ENCODE data around the gene IFIT1B.
A peak's percentile ranks its signal among the peaks of the same experiment; 100 is the strongest.
"Not testable (repeated sequence)": the region's sequence is repeated elsewhere in the genome, so short reads cannot be mapped to it uniquely, and the experiment has no call there.

Gene IFIT1B

DNA sequence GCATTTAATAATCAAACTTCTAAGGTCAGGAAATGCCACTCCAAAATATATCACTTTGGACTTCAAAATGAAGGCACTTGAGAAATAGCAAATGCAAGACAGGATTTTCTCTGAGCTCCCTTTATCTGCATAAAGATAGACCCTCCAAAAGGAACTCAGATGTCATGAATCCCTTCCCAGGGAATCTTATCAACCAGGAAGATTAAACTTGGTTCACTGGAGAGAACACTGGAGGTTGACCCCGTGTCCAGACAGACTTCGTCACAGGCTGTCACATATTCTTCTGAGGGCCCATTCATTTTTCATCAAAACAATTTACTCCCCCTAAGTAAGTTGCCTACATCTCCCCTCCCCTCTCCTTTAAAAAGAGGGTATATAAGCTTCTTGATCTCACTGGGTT, 28.9 kb upstream of the IFIT1B start:
- no peak for DNase-seq (ENCODE audit: low spot score)

DNA sequence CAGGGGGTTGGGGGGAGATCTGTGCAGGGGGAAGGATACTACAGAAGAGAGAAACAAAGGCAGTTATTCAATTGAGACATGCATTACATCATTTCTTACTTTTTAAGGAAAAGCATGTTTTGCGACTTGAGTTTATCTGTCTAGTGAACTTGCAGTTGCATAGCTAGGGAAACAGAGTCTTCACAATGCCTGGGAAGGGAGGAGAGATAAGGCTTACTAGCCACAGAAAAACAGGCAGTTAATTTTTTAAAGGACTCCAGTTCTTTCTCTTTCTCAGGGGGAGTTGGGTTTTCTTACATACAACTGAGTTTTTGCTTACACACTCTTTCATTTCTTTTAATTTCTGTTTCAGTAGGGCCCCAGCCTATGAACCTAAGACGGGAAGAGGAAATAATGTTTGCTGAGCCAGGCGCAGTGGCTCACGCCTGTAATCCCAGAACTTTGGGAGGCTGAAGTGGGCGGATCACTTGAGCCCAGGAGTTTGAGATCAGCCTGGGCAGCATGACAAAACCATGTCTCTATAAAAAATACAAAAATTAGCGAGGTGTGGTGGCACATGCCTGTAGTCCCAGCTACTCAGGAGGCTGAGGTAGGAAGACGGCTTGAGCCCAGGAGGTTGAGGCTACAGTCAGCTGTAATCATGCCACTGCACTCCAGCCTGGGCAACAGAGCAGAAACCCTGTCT, 27.1 kb upstream of the IFIT1B start:
- not testable (repeated sequence) for DNase-seq (ENCODE audit: low spot score)

DNA sequence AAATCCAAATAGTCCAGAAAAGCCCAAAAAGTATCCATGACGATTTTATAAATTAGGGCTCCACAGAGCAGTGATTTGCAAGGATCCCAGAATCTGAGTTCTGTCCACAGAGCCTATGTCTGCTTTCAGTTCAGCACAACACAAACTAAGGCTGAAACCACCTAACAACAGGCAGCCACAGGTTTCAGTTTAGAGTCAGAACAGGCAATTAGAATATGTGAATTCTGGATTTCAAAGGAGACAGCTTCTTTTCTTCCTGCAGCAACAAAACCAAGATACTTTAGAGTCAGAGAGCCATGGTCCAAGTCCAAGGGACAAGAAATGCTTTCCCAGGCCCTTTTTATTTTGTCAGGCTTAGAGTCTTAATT, 26.5 kb upstream of the IFIT1B start:
- no peak for DNase-seq (ENCODE audit: low spot score)

DNA sequence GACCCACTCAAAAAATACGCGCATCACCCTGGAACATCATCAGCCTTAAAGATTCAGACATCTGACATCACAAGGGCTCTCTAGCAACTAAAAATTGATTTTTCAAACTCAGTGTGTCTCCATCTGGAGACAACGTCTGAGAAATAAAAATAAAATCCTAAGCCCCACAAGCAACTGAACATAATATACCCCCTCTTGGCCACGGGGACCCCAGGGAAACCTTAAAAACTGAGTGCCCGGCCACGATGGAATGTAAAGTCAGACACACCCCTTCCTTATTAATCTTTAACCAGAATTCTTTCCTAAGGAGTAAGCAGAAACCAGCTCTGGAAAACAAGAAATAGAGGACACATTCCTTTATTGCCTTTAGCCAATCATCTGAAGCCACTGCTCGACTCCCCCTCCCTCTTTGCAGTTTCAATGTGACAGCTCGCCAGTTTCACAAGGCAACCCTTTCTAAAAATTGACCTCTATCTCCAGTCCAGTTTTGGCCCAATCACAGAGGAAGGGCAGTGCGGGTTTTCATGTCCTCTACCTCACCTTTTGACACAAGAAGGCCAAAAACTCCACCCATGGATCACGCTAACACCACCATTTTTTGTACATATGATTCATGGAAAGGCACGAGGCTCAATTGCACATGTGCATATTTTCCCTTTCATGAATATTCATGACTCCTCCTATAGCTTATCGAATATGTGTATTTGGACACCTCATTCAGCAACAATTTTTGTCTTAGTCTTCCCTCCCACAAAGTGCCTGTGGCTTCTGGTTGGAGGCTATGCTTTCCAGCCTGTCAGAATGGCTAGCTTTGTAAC, 25.9 kb upstream of the IFIT1B start:
- no peak for DNase-seq (ENCODE audit: low spot score)

DNA sequence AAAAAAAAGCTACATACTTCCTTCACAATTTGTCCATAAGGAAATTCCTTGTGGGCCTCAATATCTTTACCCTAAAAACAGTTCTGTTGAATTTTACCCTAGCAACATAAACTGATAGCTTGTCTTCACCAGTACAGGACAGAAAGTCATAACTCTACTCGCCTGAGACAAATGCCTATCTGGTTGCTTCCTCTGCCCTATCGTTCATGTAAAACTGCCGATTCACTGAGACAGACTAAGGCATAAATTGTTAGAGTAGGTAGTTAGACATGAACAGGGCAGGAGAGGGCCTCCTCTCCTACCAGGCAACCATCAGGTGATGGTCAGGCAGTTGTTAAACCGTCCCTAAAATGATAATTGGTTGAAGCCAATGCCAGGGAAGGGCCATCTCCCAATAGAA, 25.1 kb upstream of the IFIT1B start:
- no peak for DNase-seq (ENCODE audit: low spot score)

DNA sequence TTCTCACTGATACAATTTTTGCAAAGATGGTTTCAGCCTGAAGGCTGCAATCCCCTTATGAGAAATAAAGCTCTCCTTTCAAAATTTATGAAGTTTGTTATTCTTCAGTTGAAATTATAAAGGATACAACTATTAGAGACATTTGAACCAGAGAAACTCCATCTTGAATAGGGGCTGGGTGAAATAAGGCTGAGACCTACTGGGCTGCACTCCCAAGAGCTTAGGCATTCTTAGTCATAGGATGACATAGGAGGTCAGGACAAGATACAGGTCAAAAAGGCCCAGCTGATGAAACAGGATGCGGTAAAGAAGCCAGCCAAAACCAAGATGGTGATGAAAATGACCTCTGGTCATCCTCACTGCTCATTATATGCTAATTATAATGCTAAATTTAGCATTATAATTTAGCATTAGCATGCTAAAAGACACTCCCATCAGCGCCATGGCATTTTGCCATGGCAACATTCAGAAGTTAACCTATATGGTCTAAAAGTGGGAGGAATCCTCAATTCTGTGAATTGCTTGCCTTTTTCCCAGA, 22.4 kb upstream of the IFIT1B start:
- DNase-seq (ENCODE audit: low spot score), result no peak

DNA sequence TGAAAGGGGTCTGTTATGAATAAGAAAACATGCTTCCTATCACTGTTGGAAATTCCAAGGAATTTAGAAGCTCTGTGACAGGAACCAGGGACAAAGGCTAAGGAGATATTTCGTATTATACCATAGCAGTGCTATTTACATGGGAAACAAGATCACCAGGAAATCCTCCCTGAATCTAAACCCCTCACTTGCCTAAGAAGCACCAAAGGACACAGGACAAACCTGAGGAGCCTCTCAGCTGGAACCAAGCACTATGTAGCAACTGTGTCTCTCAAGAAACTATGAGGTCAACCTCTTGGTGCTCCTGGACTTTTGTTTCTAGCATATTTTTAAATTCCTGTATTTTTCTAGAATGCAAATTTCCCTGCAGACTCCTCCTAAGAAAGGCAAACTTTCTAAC, 20.8 kb upstream of the IFIT1B start:
- DNase-seq (ENCODE audit: low spot score), result no peak

DNA sequence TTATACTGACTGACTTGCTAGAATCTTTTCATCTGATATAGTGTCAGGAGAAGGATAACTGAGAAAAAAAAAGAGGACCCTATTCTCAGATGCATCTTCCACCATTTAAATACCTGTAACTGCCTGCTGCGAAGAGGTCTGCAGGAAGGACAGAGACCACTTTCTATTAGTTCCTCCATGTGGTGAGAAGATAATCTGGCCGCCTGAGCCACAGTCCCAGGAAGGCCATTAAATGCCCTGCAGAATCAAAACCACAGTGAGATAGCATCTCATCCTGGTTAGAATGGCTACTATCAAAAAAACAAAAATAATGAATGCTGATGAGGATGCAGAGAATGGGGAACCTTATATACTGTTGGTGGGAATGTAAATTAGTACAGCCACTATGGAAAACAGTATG, 19.9 kb upstream of the IFIT1B start:
- no peak for DNase-seq (ENCODE audit: low spot score)

DNA sequence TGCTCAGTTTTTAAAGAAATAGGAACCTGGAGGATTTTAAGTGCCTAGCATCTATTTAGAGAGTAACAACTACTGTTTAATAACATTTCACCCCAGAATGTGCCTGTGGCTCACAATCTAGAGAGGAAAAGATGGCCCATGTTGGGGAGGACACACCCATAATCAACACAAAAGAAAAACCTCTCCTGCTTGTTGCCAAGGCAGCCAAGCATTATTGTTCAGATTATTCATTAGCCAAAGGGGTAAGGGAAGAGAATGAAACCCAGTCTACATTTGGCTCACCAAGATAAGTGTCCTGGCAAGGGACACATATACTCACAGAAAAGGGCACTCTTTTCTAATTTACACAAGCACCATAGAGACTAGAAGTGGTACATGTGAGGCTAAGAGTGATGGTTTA, 17.7 kb upstream of the IFIT1B start:
- no peak for DNase-seq (ENCODE audit: low spot score)

DNA sequence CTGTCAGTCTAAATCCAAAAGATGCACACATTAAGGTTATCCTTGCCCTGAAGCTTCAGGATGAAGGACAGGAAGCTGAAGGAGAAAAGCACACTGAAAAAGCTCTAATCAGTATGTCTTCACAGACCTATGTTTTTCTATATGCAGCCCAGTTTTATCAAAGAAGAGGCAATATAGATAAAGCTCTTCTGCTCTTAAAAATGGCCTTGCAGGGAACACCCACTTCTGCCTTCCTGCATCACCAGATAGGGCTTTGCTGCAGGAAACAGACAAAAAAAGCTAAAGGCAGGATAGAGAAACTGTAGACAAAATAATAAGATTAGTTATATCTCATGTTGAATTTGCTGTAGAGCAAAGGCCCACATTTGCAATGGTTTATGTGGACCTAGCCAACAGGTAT, 14.9 kb upstream of the IFIT1B start:
- no peak for DNase-seq (ENCODE audit: low spot score)

DNA sequence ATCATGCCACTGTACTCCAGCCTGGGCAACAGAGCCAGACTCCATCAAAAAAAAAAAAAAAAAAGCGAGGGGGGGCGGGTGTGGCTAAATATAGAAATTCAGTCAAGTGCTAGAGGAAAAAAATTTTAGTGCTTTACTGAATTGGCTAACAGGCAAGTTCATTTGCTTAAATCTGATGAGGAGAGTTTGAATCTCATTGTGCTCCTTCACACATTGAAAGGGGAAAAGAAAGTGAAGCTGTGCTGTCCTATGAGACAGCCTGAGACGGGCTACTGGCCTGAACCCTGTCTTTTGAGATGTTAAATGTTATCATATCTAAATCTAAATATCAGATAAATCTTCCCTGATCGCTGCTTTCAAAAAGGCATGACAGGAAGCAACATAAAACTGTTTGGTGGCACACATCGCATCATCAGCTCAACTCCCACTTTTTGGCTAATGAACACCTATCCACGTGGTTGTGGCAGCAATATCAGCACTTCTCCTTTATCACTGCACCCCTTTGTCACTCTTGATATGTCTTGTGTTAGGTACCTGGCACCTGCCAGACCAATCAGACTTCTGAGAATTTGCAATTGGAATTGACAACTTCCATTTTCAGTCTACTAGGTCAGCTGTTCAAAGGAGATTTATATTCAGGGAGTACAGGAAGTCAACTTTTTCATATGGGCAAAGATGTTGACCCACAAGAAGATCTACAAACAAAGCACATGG, 14.0 kb upstream of the IFIT1B start:
- no peak for DNase-seq (ENCODE audit: low spot score)

DNA sequence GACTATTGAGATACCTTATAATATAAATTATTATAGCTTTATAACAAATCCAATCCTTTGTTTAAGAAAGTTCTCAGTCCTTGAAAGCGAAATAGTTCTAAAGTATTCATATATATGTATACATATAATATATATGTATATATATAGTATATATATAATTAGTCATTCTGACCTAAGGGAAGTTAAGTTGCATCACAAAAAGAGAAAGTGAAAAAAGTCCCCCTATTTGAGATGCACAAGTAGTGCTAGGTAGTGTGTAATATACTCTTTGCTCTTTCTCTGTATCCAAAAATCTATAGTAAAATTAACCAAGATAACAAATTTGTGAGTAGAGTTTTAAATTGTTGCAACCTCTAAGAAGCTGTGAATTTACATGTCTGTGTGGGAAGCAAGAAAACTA, 13.3 kb upstream of the IFIT1B start:
- DNase-seq (ENCODE audit: low spot score), result no peak

DNA sequence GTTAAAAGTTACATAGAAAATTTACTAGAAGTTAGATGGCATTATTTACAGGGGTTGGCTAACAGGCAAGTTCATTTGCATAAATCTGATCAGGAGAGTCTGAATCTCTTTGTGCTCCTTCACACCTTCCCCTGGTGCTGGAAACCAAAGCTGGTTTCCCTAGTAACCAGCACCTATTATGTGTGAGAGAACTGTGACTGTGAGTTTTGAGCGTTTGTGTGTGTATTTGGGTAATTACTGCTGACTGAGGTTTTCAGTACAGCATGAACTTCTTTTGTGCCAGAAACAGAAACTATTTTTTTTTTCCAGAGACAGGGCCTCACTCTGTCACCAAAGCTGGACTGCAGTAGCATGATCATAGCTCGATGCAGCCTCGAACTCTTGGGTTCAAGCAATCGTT, 10.3 kb upstream of the IFIT1B start:
- peak; percentile 68 for DNase-seq (ENCODE audit: low spot score)

DNA sequence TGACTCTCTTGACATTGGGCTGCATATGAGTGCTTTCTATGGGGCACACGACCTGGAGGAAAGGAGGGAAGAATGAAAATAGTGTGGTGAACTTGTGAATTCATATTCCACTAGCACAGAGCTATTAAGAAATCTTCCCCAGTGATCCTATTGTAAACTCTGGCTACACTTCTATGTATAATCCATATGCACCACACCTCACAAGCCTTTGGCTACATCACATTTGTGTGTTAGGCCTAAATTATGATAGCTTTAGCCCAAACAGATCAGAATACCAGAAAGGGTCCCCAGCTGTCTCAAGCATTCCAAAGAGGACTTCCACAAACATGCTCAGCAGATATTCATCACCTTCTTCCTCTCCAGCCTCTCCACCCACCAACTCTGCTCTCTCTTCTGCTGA, 9.7 kb upstream of the IFIT1B start:
- no peak for DNase-seq (ENCODE audit: low spot score)

DNA sequence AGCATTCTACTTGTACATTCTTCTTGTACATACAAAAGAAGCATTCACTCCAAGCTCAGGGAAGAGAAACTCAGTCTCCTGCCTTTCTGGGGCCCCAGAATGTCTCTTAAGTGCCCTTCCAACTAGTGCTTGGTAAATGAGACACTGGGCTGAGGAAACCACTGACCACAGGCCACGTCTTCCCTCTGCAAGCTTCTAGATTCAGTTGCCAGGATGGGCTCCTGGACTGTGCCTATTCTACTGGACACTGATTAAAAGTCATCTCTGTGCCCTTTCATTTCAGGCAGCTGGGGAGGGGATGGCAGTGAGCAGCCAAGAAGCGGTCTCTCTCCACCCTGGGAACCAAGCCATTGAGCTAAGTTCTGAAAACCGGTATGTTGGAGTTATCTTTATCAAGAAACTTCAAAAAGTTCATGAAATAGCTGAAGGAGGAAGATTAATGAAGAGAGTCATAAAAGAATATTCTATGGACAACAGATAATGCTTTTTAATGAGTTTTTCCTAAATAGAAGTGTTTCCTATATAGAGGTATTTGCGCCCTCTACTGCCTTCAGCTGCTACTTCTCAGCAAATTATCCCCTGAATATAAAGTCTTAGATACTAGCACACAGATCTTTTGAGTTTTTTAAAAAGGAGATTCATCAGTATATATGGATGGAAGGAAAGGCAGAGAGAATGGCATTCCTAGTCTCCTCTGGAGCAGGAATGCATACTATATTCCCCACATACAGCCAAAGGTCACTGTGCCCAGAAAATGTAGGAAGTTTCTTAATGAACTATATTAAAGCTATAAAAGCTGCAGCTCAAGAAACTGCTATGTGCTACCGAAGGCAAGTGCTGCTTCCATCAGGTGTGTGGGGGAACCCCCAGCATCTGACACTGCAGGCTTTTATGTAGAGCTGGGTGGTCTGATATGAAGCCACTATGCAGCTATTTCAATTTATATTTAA, 8.4 kb upstream of the IFIT1B start:
- peak; percentile 38 for DNase-seq (ENCODE audit: low spot score)

DNA sequence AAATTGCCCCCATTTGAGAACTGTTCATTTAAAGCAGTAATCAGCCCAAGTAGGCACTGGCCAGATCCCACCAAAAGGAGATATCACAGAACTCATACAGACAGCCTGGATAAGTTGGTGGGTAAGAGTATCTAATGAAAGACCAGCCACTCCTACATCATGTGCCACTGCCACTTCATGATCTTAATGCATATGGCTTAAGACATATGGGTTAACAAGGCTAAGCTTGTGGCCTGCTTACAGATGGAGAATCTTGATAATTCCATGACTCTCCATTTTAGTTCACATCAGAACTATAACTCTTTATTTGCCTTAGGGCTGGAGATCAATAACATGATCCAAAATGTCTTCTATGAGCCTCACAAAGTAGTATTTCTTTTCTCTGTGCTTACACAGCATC, 6.8 kb upstream of the IFIT1B start:
- DNase-seq (ENCODE audit: low spot score), result no peak

DNA sequence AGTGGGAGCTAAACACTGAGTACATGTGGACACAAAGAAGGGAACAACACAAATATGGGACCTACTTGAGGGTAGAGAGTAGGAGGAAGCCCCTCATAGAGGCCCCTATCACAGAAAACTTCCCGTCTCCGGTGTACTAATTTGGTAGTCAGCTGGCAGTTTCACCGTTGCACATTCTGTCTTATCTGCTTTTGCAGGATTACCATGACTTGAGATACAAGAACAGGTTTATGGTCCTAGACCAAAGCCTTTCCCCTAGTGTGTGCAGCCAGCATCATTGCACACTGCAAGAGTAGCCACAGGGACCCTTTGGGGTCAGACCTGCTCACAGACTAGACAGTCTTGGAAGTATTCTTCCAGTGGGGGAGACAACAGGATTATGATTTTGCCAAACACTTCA, 5.9 kb upstream of the IFIT1B start:
- no peak for DNase-seq (ENCODE audit: low spot score)

DNA sequence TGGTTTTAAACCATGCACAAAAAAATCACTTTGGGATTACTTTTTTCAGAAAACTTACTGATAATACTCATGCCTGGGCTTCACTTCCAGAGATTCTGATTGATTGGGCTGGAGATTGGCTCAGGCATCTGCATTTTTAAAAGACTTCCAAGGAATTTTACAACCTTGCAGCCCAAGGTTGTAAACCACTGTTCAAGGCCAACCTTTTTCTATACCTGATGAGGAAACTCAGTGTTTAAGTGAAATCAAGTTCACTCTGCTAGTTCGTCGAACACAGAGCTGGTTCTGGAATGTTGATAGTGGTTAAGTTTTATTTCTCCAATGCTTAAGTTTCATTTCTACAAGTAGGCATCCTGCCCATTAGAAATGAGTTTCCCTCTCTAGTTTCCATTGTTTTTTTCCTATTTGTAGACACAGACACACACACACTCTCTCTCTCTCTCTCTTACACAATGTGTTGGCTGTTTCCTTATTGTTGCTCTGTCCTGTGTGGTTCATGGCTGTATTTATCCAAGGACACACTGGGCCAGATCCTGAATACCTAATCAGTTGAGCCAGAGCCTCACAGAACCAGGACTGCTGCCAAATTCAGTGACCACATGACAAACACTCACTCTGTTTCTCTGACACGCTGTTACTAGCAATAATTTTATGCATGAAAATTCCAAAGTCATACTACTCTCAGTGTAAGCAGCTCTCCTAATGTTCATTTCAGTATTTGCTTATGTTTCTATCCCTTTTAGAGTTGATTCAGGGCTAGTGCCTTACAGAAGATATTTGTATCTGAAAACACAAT, 3.7 kb upstream of the IFIT1B start:
- DNase-seq (ENCODE audit: low spot score), result no peak

DNA sequence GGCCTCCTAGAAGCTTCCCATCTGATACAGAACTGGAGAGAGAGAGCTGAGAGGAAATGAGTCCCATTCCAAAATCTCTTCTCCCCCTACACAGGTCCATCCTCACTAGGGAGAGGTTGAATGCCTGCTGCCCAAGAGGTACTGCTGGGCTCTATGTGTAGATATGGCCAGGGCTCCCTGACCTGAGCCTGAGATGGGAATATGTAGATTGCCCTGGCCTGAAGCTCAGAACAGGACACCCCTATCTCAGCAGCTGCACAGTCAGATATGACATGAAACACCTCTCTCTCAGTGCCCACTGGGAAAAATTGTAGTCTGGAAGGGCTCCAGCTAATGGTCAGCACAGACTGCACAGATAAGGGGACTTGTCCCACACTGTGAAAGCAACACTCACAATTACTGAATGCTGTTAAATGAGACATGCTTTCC, 3.1 kb upstream of the IFIT1B start:
- no peak for DNase-seq (ENCODE audit: low spot score)

DNA sequence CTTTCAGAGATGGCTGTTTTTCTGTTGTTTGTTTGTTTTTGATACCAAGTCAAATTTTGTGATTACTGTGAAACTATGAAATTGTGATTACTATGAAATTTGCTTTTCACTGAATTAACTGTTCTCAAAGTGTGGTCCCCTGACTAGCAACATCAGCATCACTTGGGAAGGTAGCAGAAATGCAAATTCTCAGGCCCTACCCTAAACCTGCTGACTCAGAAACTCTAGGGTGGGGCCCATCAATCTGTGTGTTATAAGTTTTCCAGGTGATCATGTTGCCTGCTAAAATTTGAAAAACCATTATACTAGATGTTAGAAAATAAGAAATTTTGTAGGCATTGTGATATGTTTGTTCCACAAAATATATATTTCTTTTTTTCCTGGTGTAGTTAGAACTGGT, 1.2 kb downstream of the IFIT1B start:
- DNase-seq (ENCODE audit: low spot score), result no peak

DNA sequence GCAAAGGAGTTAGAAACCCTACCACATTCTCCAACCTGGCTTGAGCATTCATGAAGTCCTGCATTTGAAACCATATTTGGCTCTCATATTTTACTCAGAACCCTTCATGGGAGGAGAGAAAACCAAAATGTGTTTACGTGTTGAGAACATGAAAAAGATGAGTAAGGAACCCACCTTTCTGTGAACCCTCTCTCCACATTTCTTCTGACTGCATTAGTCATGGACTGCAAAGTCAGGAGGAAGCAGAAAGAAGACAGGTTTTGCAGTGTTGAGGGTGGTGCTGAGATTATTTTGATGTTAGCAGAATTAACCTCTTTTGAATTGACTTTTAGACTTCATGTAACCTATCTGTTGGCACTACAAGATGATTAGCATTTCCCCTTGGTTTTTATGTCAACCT, 4.9 kb downstream of the IFIT1B start:
- no peak for DNase-seq (ENCODE audit: low spot score)

Measured in CD4-positive, alpha-beta T cell treated with Interleukin-2 at 100 ng/mL for 4 hours (primary cell).